Karpas-422 (cell line): ENCODE measurements around the gene ORMDL1. TPM values are rescaled to one million over a fixed set of nuclear protein-coding genes. Genes with fewer than 3 reads are reported as not detected.
"Not testable (repeated sequence)": the region's sequence is repeated elsewhere in the genome, so short reads cannot be mapped to it uniquely, and the experiment has no call there.

Experiments used
- DNase-seq: peaks from one replicate; pipeline ENCODE4 v3.0.0-alpha.2; 2015
- H2AFZ ChIP-seq: fragments of 200-600 bp; sonication (generic); 2 replicates; pipeline ENCODE4 v1.6.1; 2014; ENCODE audit warnings: antibody characterized with exemption, low read length, mixed read lengths
- H3K27ac ChIP-seq: fragments of 200-600 bp; sonication (generic); 2 replicates; pipeline ENCODE4 v1.5.1; 2014; ENCODE audit warnings: mild to moderate bottlenecking, low read length, moderate library complexity
- H3K27me3 ChIP-seq: fragments of 200-600 bp; sonication (generic); 2 replicates; pipeline ENCODE4 v1.6.1; 2014; ENCODE audit warnings: low read length, mixed read lengths
- H3K36me3 ChIP-seq: fragments of 200-600 bp; sonication (generic); 2 replicates; pipeline ENCODE4 v1.6.1; 2014; ENCODE audit warnings: low read length, mixed read lengths; ENCODE audit not compliant: insufficient read depth
- H3K4me1 ChIP-seq: fragments of 200-600 bp; sonication (generic); 2 replicates; pipeline ENCODE4 v1.6.1; 2014; ENCODE audit warnings: mild to moderate bottlenecking, low read length, mixed read lengths
- H3K4me2 ChIP-seq: fragments of 200-600 bp; sonication (generic); 2 replicates; pipeline ENCODE4 v1.6.1; 2014; ENCODE audit warnings: low read length, low read depth, mild to moderate bottlenecking; ENCODE audit not compliant: poor library complexity, severe bottlenecking
- H3K4me3 ChIP-seq: fragments of 200-600 bp; sonication (generic); 2 replicates; pipeline ENCODE4 v1.5.1; 2014; ENCODE audit warnings: mild to moderate bottlenecking, antibody characterized with exemption, low read length, mixed read lengths
- H3K79me2 ChIP-seq: fragments of 200-600 bp; sonication (generic); 2 replicates; pipeline ENCODE4 v1.6.1; 2014; ENCODE audit warnings: mild to moderate bottlenecking, low read length, mixed read lengths
- H3K9ac ChIP-seq: fragments of 200-600 bp; sonication (generic); 2 replicates; pipeline ENCODE4 v1.6.0; 2014; ENCODE audit warnings: low read length
- H3K9me2 ChIP-seq: fragments of 200-600 bp; sonication (generic), shearing (Covaris generic); replicated peaks from 2 replicates; pipeline ENCODE4 v1.6.0; 2014; ENCODE audit warnings: mild to moderate bottlenecking, low read length, moderate library complexity; ENCODE audit not compliant: insufficient read depth
- H3K9me3 ChIP-seq: fragments of 300-700, 200-600 bp; sonication (generic); 2 replicates; pipeline ENCODE4 v1.6.1; 2014; ENCODE audit warnings: low read length, mixed read lengths
- H4K20me1 ChIP-seq: fragments of 200-600 bp; sonication (generic); 2 replicates; pipeline ENCODE4 v1.6.1; 2014; ENCODE audit warnings: mild to moderate bottlenecking, antibody characterized with exemption, low read length, low read depth; ENCODE audit not compliant: insufficient read depth
- total RNA-seq: library from RNA; depleted of rRNA; stranded (reverse); fragments of >200 nt; shearing (Covaris generic); gene quantifications from 2 replicates; pipeline ENCODE4 v1.2.3, GENCODE V29; 2014; ENCODE audit warnings: low replicate concordance

ORMDL1 gene
- total RNA-seq, 1 experiment from 2014 or later: 223 TPM

GRCh38 chr2:189762229-189762550 lies 21.9 kb downstream of the ORMDL1 start:
- no peaks in the 10 kb centered on the region for H3K9me3 ChIP-seq
- peaks cover 16% of the 10 kb centered on the region for H3K79me2 ChIP-seq
- DNase-seq: no peak
- peak overlapping the region; percentile 100 for H3K4me2 ChIP-seq
- peak overlapping the region; percentile 97 for H3K4me3 ChIP-seq
- H3K27me3 ChIP-seq: no peaks in the 10 kb centered on the region
- H4K20me1 ChIP-seq: no peaks in the 10 kb centered on the region
- H3K27ac ChIP-seq: peak overlapping the region; percentile 97
- peaks cover 12% of the 10 kb centered on the region; the same call in 1 of the 2 replicates for H3K36me3 ChIP-seq
- peaks cover 20% of the 10 kb centered on the region for H3K4me1 ChIP-seq
- H2AFZ ChIP-seq: peak overlapping the region; percentile 65; the same call in 1 of the 2 replicates
- H3K9me2 ChIP-seq: no peaks in the 10 kb centered on the region
- peak overlapping the region; percentile 97 for H3K9ac ChIP-seq

- not testable (repeated sequence) for H3K27me3 ChIP-seq, H3K4me3 ChIP-seq, H2AFZ ChIP-seq, H3K9me2 ChIP-seq, H3K27ac ChIP-seq, H3K36me3 ChIP-seq, H3K9ac ChIP-seq, H3K9me3 ChIP-seq, H4K20me1 ChIP-seq, H3K4me2 ChIP-seq, DNase-seq
- Histone ChIP-seq H3K79me2 (peaks cover 16% of the 10 kb centered on the region), H3K4me1 (peaks cover 20% of the 10 kb centered on the region)
Observed at GRCh38 chr2:189760154-189760553, 24.0 kb downstream of the ORMDL1 start.

- H3K9me3 ChIP-seq: no peaks in the 10 kb centered on the region
- no peaks in the 10 kb centered on the region for H3K27me3 ChIP-seq
- no peak overlapping the region for H3K4me3 ChIP-seq
- H3K9ac ChIP-seq: no peak overlapping the region
- peaks cover 7% of the 10 kb centered on the region; the same call in 1 of the 2 replicates for H3K36me3 ChIP-seq
- no peak overlapping the region for H2AFZ ChIP-seq
- no peaks in the 10 kb centered on the region for H3K9me2 ChIP-seq
- no peak for DNase-seq
- peaks cover 5% of the 10 kb centered on the region for H3K4me1 ChIP-seq
- no peak overlapping the region for H3K27ac ChIP-seq
- peaks cover 5% of the 10 kb centered on the region for H3K79me2 ChIP-seq
- no peak overlapping the region for H3K4me2 ChIP-seq
- no peaks in the 10 kb centered on the region for H4K20me1 ChIP-seq
Observed at GRCh38 chr2:189756311-189756952, 27.7 kb downstream of the ORMDL1 start.

GRCh38 chr2:189751080-189751658 lies 33.0 kb downstream of the ORMDL1 start:
- peaks cover 10% of the 10 kb centered on the region; the same call in 1 of the 2 replicates for H3K36me3 ChIP-seq
- H4K20me1 ChIP-seq: no peaks in the 10 kb centered on the region
- H3K79me2 ChIP-seq: no peaks in the 10 kb centered on the region
- no peak overlapping the region for H3K4me2 ChIP-seq
- H2AFZ ChIP-seq: no peak overlapping the region
- H3K9ac ChIP-seq: no peak overlapping the region
- no peaks in the 10 kb centered on the region for H3K4me1 ChIP-seq
- DNase-seq: peak; percentile 78
- no peaks in the 10 kb centered on the region; the same call in 1 of the 2 replicates for H3K9me2 ChIP-seq
- H3K27me3 ChIP-seq: no peaks in the 10 kb centered on the region
- H3K4me3 ChIP-seq: no peak overlapping the region
- H3K27ac ChIP-seq: no peak overlapping the region
- H3K9me3 ChIP-seq: no peaks in the 10 kb centered on the region

- Histone ChIP-seq H3K27me3 (no peaks in the 10 kb centered on the region), H3K79me2 (no peaks in the 10 kb centered on the region), H3K27ac (no peak overlapping the region), H2AFZ (no peak overlapping the region), H3K9ac (no peak overlapping the region), H3K9me2 (no peaks in the 10 kb centered on the region), H3K36me3 (no peaks in the 10 kb centered on the region), H4K20me1 (no peaks in the 10 kb centered on the region), H3K4me3 (no peak overlapping the region), H3K4me2 (no peak overlapping the region), H3K9me3 (no peaks in the 10 kb centered on the region), H3K4me1 (no peaks in the 10 kb centered on the region)
- DNase-seq: no peak
Observed at GRCh38 chr2:189729430-189729829, 54.7 kb downstream of the ORMDL1 start.

GRCh38 chr2:189726849-189727248 lies 57.3 kb downstream of the ORMDL1 start:
- Histone ChIP-seq H3K27ac (no peak overlapping the region), H3K4me1 (no peaks in the 10 kb centered on the region), H2AFZ (no peak overlapping the region)

GRCh38 chr2:189726271-189726670 lies 57.9 kb downstream of the ORMDL1 start:
- Histone ChIP-seq H4K20me1 (no peaks in the 10 kb centered on the region), H3K9me3 (no peaks in the 10 kb centered on the region), H3K9ac (no peak overlapping the region), H2AFZ (no peak overlapping the region), H3K4me2 (no peak overlapping the region), H3K36me3 (no peaks in the 10 kb centered on the region), H3K27me3 (no peaks in the 10 kb centered on the region), H3K27ac (no peak overlapping the region), H3K79me2 (no peaks in the 10 kb centered on the region), H3K4me1 (no peaks in the 10 kb centered on the region), H3K4me3 (no peak overlapping the region), H3K9me2 (no peaks in the 10 kb centered on the region)
- no peak for DNase-seq

More at GRCh38 chr2:189726849-189727248, 57.3 kb downstream of the ORMDL1 start:
- Histone ChIP-seq H3K4me2 (no peak overlapping the region), H3K9me3 (no peaks in the 10 kb centered on the region), H3K27me3 (no peaks in the 10 kb centered on the region), H3K9ac (no peak overlapping the region), H3K9me2 (no peaks in the 10 kb centered on the region), H4K20me1 (no peaks in the 10 kb centered on the region), H3K4me3 (no peak overlapping the region), H3K79me2 (no peaks in the 10 kb centered on the region), H3K36me3 (no peaks in the 10 kb centered on the region)
- no peak for DNase-seq

- Histone ChIP-seq H3K4me1 (no peaks in the 10 kb centered on the region), H3K79me2 (no peaks in the 10 kb centered on the region), H3K9ac (no peak overlapping the region), H3K9me2 (no peaks in the 10 kb centered on the region), H3K9me3 (no peaks in the 10 kb centered on the region), H3K4me3 (no peak overlapping the region), H3K27ac (no peak overlapping the region), H3K36me3 (no peaks in the 10 kb centered on the region), H2AFZ (no peak overlapping the region), H4K20me1 (no peaks in the 10 kb centered on the region), H3K4me2 (no peak overlapping the region), H3K27me3 (no peaks in the 10 kb centered on the region)
- DNase-seq: no peak
Observed at GRCh38 chr2:189723192-189723591, 60.9 kb downstream of the ORMDL1 start.
